Dermis blood vessel endothelial cell (primary cell): Measurements from ENCODE around the gene TCF7L1. TPM values are rescaled to one million over a fixed set of nuclear protein-coding genes. Genes with fewer than 3 reads are reported as not detected.
"Not testable (repeated sequence)": the region's sequence is repeated elsewhere in the genome, so short reads cannot be mapped to it uniquely, and the experiment has no call there.

Experiments used
- DNase-seq: peaks from one replicate; pipeline ENCODE4 v3.0.0; 2010
- total RNA-seq: library from RNA; depleted of rRNA; stranded (reverse); fragments of >200 nt; gene quantifications from 2 replicates; pipeline ENCODE4 v1.2.3, GENCODE V29; 2014

TCF7L1 gene
- total RNA-seq, 1 donor from 2014 or later, result 12.1 TPM

DNA sequence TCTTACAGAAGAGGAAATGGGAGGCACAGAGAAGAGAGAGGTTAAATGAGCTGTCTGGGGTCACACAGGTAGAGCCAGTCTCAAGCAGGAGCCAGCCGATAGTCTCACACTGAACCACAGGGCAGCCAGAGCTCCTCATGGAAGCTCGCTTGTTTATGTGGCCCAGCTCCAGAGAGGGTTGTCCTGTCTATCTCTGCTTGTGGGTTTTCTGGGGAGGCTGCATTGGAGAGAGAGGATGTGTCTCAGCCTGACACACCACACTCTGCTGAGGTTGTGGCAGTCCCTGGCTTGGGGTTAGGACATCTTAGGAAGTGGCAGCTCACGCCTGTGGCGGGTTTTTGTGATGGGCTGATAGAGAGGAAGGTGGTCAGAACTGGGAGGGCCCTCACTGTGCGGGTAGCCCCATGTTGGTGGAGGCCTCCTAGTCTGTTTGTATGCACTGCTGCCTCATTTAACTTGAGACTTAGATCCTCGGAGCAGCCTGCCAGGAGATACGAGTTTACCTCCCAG lies 52.3 kb downstream of the TCF7L1 start:
- DNase-seq, result no peak

GRCh38 chr2:85187069-85187468 lies 53.9 kb downstream of the TCF7L1 start:
- no peak for DNase-seq

- no peak for DNase-seq
These were observed 55.7 kb downstream of the TCF7L1 start for GRCh38 chr2:85188852-85189251.

DNA sequence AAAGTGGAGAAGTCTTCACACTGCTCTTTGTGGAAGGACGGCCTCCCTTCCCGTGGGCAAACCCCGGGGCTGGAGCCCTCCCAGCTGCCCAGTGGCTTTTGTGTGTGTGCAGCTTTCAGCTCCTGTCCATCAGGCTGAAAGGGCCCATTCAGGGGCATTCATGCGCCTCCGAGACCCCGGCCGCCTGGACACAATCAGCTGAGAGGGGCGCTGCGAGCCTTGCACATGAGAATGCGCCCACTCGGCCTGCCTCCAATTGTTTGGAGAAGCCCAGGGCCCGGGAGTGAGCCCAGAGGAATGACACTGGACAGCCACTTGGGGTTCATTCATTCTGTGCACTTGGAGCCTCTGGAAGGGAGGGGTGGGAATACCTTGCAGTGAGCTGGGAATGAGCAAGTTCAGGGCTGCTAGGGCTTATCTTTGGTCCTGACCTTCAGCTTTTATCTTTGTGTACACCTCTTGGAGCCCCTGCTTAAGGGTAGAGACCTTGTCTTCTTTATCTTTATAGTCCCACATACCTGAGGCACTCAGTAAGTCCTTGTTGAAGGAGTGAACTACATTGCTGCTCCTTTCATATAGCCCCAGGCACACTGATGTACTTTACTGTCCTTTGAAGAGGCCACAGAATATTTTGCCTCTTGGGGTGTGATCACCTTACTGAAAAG lies 56.5 kb downstream of the TCF7L1 start:
- no peak for DNase-seq

- DNase-seq, result no peak
These were observed 58.0 kb downstream of the TCF7L1 start for GRCh38 chr2:85191157-85191556.

GRCh38 chr2:85194780-85195480 lies 61.7 kb downstream of the TCF7L1 start:
- no peak for DNase-seq

- DNase-seq, result no peak
These were observed 62.8 kb downstream of the TCF7L1 start for GRCh38 chr2:85195956-85196355.

GRCh38 chr2:85199698-85200097 lies 66.5 kb downstream of the TCF7L1 start:
- no peak for DNase-seq

DNA sequence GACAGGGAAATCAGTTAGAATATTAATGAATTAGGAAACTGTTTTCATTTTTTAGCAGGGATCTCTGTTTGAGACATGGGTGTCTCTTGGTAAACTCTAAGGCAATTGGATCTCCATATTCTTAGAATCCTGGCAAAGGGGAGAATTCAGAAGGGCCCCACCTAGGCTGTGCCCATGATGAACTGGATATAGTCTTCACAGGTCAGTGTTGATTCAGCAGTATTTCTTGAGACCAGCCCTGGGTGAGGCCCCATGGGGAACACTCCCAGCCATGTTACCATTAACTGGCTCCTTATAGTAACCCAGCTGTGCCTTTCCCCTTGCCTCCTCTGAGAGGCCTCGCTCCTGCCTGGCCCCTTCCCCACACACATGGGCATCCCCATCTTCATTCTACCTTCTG lies 76.7 kb downstream of the TCF7L1 start:
- no peak for DNase-seq

DNA sequence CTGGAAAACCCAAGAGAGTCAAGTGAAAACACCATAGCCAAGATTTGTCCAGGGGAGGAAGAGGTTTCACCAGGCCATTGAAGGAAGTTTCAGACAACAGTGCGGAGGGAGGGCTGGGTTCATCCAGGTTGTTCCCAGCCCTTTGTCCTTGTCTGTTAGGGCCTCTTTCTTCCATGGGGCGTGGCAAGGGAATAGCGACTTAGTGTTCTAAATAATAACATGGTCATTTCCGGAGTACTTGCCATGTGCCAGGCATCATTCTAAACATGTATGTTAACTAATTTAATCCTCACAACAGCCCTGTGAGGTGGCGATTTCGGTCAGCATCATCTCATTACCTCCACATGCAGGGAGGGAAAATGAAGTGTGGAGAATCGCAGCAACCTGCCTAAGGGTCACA lies 77.3 kb downstream of the TCF7L1 start:
- no peak for DNase-seq

DNA sequence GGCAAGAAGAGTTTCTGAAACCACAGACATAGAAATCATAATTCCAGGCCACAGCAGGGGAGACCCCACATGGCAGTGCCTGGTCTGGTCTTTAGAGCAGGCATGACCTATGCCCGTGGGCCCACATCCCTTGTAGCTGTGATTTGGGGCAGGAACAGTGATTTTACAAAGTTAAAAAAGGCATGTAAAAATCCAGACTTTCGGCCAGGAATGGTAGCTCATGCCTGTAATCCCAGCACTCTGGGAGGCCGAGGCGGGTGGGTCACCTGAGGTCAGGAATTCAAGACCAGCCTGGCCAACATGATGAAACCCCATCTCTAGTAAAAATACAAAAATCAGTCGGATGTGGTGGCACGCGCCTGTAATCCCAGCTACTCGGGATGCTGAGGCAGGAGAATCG lies 78.4 kb downstream of the TCF7L1 start:
- not testable (repeated sequence) for DNase-seq

- DNase-seq, result no peak
These were observed 79.6 kb downstream of the TCF7L1 start for GRCh38 chr2:85212841-85213240.

DNA sequence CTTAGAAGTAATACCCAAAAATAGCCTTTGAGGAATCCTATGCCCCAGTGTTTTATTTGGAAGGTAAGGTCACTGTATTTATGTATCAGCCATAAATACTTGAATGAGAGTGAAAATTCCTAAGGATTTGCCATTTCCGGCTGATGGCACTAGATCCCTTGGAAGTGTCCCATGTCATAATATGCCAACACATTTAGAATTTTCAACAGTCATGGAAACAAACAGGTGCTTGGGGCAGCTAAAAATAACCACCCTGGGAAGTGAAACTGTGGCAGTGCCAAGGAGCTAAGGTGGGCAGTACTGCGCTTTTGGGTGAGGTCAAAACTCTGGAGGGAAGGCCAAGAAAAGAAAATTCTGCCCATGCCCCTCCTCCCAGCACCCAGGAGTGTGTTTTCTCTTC lies 80.2 kb downstream of the TCF7L1 start:
- DNase-seq, result no peak

DNA sequence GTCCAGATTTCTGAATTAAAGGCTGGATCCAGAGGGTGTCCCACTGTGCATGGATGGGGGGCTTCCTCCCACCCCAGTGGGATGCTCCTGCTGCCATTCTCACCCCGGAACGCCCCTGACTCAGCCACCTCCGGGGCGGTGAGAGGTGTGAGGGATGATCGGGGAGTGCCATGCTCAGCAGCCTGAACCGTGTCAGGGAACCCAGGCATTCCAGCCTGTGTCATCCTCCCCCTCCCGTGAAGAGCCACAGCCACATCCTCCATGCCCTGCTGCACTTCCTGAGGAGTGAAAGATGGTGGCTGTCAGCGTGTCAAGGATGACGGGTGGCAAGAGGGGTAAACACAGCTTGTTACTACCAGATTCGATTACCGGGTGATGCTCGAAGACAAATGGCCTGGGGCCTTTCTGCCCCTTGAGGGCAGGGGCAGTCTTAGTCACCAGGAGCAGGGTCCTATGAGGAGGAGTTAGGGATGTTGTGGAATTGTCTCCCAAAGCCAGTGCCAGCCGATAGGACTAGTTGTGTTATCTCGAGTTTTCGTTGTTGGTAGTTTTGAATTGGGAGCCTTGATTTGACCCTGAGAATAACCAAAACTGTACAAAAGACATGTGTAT lies 80.8 kb downstream of the TCF7L1 start:
- no peak for DNase-seq

DNA sequence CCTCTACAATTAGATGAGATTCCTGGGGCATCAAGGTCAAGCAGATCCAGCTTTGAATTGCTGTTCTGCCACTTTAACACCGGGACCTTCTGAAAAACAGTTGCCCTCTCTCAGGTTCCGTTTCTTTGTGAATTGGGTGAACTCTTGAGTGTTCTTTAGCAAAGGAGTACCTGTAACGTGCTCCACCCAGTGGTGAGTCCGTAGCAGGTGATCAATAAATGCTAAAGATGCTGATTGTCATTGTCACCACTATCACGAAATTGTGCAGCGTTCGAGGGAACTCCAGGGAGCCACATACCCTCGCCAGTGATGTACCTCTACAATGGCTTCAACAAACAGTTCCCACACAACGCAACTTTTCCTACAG lies 81.9 kb downstream of the TCF7L1 start:
- no peak for DNase-seq

- DNase-seq, result peak; percentile 9
These were observed 82.5 kb downstream of the TCF7L1 start for GRCh38 chr2:85215448-85216401.

DNA sequence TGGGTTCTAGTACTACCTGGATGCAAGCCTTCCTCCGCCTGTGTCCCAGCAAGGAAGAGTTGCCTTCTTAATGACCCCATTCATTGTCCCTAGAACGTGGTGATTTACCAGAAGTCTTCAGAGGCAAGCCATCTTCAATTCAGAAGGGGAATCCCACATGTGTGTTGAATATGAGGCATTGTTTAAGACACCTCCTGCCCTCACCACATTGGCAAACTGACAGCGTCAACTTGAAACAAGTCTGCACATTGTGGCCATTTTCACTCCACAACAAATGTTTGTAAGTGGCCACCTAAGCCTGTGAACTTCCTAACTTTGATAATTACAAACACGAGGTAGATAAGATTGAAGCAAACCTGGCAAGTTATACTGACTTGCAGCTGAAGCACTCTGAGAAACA lies 83.7 kb downstream of the TCF7L1 start:
- no peak for DNase-seq

DNA sequence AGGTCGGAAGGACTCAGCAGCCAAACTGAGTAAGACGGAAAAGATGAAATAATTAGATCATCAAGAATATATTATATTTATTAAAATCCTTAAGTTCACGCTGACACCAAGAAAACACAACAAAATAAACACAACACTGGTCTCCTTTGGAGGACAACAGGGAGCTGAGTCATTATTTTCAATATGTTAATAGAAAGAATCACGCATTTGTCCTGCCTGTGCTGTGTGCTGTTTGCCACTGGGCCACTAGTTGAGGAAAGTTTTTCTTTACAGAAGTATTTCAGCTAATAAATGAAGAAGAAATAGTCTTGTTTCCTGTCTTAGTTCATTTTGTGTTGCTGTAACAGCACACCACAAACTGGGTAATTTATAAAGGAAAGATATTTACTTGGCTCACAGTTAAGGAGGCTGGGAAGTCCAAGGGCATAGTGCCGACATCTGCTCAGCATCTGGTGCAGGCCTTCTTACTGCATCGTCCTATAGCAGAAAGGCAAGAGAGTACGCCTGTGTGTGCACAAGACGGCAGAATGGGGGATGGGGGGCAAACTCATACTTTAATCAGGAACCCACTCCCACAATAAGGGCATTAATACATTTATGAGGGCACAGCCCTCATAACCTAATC lies 88.0 kb downstream of the TCF7L1 start:
- DNase-seq, result no peak

DNA sequence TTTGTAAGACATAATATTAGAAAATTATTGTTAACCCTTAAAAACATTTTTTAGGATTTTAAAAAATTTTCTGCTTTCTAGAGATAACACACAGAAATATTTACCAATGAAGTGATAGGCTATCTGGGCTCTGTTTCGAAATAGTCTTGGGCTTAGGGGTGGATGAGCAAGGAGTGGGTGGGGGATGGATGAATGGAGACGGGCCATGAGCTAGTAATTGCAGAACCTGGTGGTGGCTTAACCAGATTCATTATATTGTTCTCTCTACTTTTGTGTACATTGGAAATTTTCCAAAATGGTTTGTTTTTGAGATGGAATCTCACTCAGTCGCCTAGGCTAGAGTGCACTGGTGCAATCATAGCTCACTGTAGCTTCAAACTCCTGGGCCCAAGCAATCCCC lies 89.6 kb downstream of the TCF7L1 start:
- DNase-seq, result peak; percentile 15

DNA sequence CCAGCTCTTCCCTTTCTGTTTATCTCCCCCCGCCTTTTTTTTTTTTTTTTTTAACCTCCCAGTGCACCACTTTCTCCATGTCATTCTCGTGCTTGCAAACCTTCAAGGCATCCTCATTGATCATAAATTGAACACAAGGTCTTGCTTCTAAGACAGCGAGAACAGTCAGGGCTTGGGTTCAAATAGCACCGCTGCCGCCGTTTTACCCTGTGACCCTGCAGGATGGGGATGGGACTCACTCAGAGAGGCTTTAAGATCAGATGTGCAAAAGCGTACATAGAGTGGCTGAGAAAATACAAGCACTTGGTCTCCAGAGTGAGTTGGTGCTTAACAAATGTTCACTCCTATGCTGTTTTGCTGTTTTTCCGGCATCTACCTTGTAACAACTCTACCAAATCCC lies 93.6 kb downstream of the TCF7L1 start:
- no peak for DNase-seq

DNA sequence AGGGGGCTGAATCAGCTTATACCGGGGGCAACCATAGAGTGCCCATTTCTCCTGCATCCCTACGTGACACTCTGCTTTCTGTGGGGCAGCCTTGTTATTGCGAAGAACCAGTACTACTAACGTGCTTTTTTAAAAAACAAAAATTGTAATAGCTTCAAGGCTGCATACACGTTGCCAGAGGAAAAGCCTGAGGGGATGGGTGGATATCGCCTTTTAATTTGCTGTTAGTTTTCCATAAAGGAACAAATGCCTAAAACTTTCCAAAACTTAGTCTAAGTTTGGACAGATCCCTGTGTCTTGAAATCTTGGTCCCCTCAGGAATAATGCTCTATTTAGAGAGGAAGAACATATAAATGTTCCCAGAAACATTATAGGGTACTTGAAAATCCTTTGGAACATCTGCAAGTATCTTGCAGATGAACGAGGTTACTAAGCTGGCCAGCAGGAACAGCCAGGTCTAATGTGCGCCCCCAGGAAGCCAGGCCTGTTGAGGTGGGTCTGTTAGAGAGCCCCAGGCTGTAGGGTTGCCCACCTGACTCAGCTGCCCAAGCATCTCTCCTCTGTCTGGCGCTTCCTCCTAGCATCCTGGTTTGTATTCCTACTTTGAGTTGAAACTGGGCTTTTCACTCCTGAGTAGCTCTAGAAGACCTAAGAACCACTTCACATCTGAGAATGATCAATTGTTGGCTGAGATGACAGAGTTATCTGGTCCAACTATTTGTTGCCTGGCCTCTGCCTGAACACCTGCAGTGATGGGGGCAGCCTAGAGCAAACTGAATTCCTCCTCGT lies 97.7 kb downstream of the TCF7L1 start:
- no peak for DNase-seq

GRCh38 chr2:85231468-85231805 lies 98.2 kb downstream of the TCF7L1 start:
- DNase-seq, result no peak
